ENCODE results near the gene TMEM38B.

TMEM38B gene, protein sequence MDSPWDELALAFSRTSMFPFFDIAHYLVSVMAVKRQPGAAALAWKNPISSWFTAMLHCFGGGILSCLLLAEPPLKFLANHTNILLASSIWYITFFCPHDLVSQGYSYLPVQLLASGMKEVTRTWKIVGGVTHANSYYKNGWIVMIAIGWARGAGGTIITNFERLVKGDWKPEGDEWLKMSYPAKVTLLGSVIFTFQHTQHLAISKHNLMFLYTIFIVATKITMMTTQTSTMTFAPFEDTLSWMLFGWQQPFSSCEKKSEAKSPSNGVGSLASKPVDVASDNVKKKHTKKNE

GRCh38 chr9:105694190-105694847 lies at the start of gene TMEM38B:
Gene TMEM38B (plus strand): TSS chr9:105694541. CDS start chr9:105694661, 120 bp downstream.
- peak; percentile 77 for DNase-seq

DNA sequence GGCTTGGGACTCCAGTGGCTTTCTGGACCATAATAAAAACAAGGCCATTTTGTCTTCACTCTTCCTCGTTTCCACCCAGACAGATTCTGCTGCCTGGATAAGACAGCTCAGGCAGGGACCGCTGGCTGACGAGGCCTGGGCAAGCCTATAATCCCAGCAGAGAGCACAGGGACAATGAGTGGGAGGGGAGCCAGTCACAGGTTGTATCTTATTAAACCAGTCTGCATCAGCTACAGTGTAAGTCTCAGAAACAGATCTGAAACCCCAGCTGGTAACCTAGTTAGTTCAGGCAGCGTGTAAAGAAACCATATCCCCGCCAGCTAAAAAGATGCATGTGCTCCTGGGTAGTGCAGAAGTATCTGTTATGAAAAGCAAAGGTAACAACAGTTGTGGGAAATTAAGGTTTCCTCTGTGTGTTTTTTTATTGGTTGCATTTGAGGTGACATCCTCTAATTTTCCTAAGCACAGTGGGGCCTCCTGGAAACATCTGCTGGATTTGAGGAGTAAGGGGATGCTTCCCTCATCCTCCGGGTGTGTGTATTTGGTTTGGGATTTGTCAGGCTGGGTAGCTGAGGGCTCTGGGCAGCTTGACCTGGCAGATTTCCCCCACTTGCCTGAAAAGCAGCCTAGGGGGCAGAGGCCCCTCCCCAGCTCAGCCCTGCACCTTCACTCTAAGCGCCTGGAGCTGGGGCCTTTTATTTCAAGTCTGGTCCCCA lies 47.3 kb upstream of the TMEM38B start:
- DNase-seq, result no peak

GRCh38 chr9:105647595-105648349 lies 46.6 kb upstream of the TMEM38B start:
- no peak for DNase-seq

DNA sequence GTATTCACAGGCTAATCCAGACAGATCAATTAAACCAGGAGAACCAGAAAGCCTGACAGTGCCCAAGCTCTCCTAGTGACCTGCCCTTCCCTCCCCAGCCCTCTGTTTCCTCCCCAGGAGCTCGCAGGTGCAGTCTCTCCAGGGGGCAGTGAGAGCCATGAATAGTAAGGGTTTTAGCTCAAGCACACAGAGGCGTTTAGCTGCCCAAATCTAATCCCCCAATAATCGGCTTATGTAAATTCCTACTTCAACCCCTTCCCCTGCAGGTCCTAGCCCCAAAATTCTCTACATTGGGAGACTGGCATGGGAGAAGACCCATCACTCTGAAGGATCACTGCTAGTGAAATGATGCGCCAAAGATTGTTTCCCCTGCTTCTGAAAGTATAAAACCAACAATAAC lies 42.5 kb upstream of the TMEM38B start:
- DNase-seq, result no peak

- no peak for DNase-seq
These were observed 38.0 kb upstream of the TMEM38B start for GRCh38 chr9:105656131-105656921.

GRCh38 chr9:105658351-105658750 lies 36.0 kb upstream of the TMEM38B start:
- no peak for DNase-seq

DNA sequence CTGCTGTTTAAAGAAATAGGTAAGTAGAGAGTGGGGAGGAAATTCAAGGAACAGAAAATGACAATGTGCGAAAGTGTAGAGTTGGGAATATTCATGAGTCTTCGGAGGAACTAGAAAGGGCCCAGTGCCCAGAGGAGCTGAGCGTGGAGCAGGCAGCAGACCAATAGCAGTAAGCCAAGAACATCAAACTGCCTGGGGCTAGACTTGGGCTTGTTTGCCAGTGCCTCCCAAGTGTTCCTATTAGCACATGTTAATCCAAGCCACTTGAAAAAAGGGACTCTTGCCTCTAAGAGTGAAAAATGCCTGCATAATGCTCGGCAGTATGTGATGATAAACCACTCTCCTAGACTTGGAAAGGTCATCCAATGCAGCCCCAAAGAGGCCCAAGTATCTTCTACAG lies 33.3 kb upstream of the TMEM38B start:
- no peak for DNase-seq

- no peak for DNase-seq
These were observed 31.9 kb upstream of the TMEM38B start, which contains the start of gene TAL2 for GRCh38 chr9:105662184-105663104. Gene TAL2 (plus strand): TSS chr9:105662457. CDS start chr9:105662497, 40 bp downstream.

DNA sequence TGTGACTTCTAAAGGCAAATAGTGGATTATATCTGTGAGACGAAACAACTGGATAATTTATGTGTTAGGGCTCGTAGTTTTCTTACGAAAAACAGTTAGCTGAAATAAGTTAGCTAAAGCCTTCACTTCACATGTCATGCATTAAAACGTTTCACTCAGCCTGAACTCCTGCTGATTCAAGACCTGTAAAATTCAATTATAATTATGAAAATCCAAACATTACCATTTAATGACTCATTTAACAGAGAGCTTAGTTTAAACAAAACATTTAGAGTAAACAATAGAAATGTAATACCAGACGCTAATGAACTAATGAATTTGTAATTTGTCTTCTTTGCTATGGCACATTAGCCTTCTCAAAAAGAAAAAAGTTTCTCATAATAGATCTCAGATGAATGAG lies 30.4 kb upstream of the TMEM38B start:
- no peak for DNase-seq

- no peak for DNase-seq
These were observed 26.5 kb upstream of the TMEM38B start for GRCh38 chr9:105667867-105668266.

DNA sequence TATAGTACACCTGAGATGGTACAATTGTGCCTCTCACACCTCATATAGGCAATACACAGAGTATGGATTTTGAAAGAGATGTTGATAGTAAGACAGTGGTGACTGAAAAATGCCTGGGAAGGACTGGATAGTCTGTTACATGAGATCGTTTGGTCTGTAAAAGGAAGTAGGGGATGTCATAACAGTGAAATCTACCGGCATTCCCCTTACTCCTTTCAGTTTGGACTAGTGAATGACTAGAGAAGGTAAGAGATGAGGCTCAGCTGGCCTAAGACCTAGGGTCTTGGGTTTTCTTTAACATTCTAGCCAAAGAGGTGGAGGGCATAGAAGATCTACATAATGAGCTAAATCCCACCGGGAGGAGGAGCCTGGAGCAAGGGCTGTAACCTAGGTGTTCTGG lies 24.0 kb upstream of the TMEM38B start:
- no peak for DNase-seq

- DNase-seq, result no peak
These were observed 23.6 kb upstream of the TMEM38B start for GRCh38 chr9:105670775-105671174.

DNA sequence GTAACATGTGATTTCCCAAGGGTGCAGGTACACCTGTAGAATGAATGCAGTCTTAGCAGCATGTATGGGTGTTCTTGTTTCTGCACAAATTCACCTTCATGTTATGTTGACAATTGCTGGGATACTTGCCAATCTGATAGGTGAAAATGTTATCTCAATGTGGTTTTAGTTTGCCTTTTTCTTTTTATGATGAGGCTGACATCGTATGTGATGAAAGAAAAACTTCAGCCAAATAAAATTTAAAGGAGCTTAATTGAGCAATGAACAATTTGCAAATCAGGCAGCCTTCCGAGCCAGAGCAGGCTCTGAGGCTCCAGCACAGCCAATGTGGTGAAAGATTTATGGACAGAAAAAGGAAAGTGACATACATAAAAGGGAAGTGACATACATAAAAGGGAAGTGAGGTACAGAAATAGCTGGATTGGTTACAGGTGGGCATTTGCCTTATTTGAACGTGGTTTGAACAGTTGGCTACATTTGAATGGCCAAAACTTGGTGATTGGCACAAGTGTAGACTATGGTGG lies 21.6 kb upstream of the TMEM38B start:
- DNase-seq, result no peak

DNA sequence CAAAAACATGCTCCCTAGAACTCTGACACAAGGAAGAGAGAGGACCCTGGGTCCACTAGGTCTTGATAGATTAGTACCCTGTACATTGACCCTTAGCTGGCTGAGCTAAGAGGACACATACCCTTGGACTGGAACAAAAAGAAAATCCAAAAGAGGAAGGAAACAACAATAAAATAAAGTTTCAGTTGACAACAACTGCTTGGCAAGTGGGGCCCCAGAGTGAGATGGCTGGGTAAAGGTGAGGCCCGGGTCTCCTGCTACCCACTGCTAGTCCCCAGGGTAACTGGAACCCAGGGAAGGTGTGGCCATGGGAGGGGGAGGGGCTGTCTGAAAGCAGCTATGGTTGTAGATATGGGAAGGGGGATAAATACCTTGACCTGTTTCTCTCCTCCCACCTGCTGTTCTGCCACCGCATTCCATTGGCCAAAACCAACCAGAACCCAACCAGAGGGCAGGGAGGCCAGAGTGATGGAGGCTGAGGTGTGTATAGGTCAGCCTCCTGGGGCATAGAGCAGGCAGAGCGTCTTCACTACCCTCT lies 20.4 kb upstream of the TMEM38B start:
- no peak for DNase-seq

- no peak for DNase-seq
These were observed 17.9 kb upstream of the TMEM38B start for GRCh38 chr9:105676351-105676923.

DNA sequence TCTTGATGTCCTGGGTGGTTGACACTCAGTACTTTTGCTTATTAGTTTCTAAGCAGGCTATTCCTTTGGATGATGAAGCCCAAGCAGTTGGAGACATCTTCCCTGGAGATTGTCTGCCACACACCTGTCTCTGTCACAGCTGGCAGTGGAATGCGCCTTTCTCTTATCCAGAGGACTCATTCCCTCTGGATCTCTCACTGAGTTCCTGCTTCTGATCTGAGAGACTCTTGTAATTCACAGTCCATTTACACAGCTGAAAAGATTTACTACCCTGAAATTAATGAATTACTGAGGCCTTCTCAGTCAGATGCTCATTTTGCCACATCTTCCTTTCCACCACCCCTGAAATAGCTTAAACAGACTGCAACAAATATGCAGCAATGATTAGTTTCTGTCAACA lies 16.2 kb upstream of the TMEM38B start:
- no peak for DNase-seq

- DNase-seq, result no peak
These were observed 15.6 kb upstream of the TMEM38B start for GRCh38 chr9:105678781-105679180.

GRCh38 chr9:105679257-105680022 lies 14.9 kb upstream of the TMEM38B start:
- no peak for DNase-seq

GRCh38 chr9:105681313-105681712 lies 13.0 kb upstream of the TMEM38B start:
- DNase-seq, result no peak

All from stimulated activated CD4-positive, alpha-beta T cell treated with anti-CD3 and anti-CD28 coated beads, Interleukin-4, amount 100 ng/mL, for 24 hours (primary cell).